Stimulated activated CD8-positive, alpha-beta memory T cell treated with anti-CD3 and anti-CD28 coated beads, Interleukin-12 subunit alpha, Interleukin-12 subunit beta, amount 100 ng/mL, for 1 hour (primary cell): ENCODE results near the gene SOWAHA.
"Not testable (repeated sequence)": the region's sequence is repeated elsewhere in the genome, so short reads cannot be mapped to it uniquely, and the experiment has no call there.

ENCODE experiments used
- DNase-seq: peaks from one replicate; pipeline ENCODE4 v3.0.0-alpha.2; 2020; ENCODE audit warnings: low read depth

The SOWAHA gene

GRCh38 chr5:132853323-132853722 lies 40.2 kb downstream of the SOWAHA start:
- no peak for DNase-seq

GRCh38 chr5:132853790-132854189 lies 40.7 kb downstream of the SOWAHA start:
- DNase-seq, result no peak

- DNase-seq, result no peak
Measured at GRCh38 chr5:132854301-132854700, 41.2 kb downstream of the SOWAHA start.

- not testable (repeated sequence) for DNase-seq
Measured at GRCh38 chr5:132854992-132855391, 41.9 kb downstream of the SOWAHA start.

DNA sequence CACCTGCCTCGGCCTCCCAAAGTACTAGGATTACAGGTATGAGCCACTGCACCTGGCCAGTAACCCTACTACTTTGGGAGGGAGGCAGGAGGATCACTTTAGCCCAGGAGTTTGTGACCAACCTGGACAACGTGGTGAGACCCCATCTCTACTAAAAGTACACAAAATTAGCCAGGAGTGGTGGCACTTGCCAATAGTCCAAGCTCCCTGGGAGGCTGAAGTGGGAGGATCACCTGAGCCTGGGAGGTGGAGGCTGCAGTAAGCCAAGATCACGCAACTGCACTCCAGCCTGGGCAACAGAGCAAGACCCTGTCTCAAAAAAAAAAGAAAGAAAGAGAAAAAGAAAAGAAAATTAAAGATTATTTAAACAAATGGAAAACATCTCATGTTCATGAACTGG lies 42.9 kb downstream of the SOWAHA start:
- no peak for DNase-seq

DNA sequence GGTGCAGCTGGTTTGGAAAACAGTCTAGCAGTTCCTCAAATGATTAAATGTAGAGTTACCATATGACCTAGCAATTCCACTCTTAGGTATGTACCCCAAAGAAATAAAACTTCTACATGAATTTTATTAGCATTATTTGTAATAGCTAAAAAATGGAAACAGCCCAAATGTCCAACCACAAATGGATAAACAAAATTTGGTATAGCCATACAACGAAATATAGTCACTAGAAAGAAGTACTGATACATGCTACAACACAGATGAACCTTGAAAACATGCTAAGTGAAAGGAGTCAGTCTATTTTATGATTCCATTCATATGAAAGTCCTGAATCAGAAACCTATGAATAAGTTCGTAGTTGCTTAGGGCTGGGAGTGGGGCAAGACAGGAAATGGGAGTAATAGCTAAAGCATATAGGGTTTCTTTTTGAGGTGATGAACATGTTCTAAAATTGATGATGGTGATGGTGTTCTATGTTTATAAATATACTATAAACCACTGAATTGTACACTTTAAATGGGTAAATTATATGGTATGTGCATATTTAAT lies 46.9 kb downstream of the SOWAHA start:
- no peak for DNase-seq

DNA sequence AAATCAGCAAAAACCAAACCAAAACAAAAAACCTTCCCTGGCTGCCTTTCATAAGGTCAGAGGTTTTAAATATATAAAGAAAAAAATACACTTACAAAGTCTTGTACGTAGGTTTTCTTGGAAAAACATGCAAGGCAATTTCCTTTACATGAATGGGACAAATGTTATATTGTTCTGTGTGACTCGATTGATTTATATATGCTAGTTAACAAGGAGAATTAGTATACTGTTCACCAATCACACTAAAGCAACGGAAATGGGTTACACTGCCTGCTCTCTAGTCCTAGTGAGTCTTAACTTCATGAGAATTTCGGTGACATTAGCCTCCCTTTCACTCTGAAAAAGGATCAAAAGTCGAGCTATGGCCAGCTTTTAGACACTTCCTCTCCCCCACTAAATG lies 47.6 kb downstream of the SOWAHA start:
- no peak for DNase-seq

DNA sequence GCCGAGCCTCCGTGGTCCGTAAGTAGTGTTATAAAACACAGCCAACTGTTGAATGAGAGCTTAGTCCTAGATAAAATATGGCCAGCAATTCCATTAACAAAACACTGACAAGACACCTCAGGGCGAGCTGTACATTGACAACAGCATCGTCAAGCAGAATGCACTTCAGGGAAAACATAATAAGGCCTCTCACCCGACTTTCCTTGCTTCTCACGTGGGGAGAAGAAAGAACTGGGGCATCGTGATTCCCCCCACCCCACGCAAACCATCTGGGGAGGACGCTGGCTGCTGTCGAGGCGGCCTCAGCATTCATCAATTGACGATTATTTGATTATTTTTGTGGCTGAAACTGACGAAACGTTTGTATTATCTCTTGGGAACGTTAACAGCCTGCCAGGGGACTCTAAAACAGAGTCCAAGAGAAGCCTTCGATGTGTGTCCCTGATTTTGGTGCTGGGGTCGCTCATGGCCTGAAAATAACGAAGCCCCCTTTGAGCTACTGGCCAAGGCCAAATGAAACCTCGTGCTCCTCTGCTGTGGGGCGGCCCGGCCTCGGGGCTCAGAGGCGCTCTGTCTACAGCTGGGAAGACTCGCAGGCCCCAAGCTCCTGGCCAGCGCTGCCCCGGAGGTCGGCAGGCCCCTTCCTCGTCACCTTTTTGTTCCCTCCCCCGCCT lies 52.7 kb downstream of the SOWAHA start:
- DNase-seq, result no peak
